B cell (primary cell): Measurements from ENCODE around the gene RECK.

Experiments used
- CTCF ChIP-seq: fragments of 200-600 bp; IDR thresholded peaks from one replicate; pipeline ENCODE4 v1.8.0; 2022; ENCODE audit warnings: antibody characterized with exemption, mild to moderate bottlenecking
- EZH2 ChIP-seq: IDR thresholded peaks from 2 replicates; pipeline ENCODE4 v1.6.1; 2012; ENCODE audit warnings: borderline replicate concordance, low read depth, mild to moderate bottlenecking, moderate library complexity, low read length; ENCODE audit not compliant: insufficient read depth, poor library complexity, severe bottlenecking

DNA sequence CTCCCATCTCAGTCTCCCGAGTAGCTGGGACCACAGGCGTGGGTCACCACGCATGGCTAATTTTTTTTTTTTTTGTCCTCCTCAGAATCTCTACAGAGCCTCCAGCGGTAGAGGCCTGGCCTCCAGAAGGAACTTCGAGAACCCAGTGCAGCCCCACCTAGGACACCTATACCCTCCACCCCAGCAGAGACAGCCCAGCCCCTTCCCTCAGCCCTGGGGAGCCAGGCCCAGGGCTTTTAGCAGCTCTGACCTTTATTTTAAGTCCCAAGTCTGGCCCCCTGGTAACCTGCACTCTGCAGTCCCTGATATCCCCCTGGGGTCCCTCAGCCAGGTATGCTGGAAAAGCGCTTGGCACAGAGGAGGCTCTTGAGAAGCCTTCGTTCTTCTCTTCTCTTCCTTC lies 105.0 kb downstream of the RECK start:
- no peak for TF ChIP-seq CTCF
- no peak for TF ChIP-seq EZH2
